SK-N-SH (cell line): ENCODE results near the gene MSL1. TPM values are rescaled to one million over a fixed set of nuclear protein-coding genes. Genes with fewer than 3 reads are reported as not detected.

ENCODE experiments used
- CTCF ChIA-PET: fragments of 300-600, 350-600 bp; formaldehyde crosslinking; extraction: SDS; loops from one replicate; lab custom pipeline; 2021; lab: Yijun Ruan, JAX
- POLR2A ChIA-PET: fragments of 350-600 bp; sonication (Branson Sonifier 250); formaldehyde crosslinking; extraction: SDS; loops from one replicate; lab custom pipeline; 2020; ENCODE audit warnings: antibody characterized with exemption, inconsistent platforms; lab: Yijun Ruan, JAX
- DNase-seq: peaks from one replicate; pipeline ENCODE4 v3.0.0; 2012
- H2AFZ ChIP-seq: fragments of 200-600 bp; sonication (generic); 2 replicates; pipeline ENCODE4 v1.8.1; 2016; ENCODE audit warnings: antibody characterized with exemption, mild to moderate bottlenecking, low read depth
- H3F3A ChIP-seq: fragments of 200-600 bp; sonication (generic); replicated peaks from 2 replicates; pipeline ENCODE3; 2016; ENCODE audit warnings: antibody characterized with exemption, mild to moderate bottlenecking; ENCODE audit not compliant: insufficient read depth
- H3K27ac ChIP-seq, 2 experiments: fragments of 200-500 bp in 1 of 2; fragments of 200-600 bp in 1 of 2; sonication (Bioruptor generic) in 1 of 2; sonication (generic), shearing (Covaris generic) in 1 of 2; 2 replicates each; pipeline versions ENCODE4 v1.5.1 to v1.6.1; 2014 to 2016; ENCODE audit warnings: low read depth in 2 of 2, inconsistent platforms in 1 of 2, low read length in 1 of 2, mild to moderate bottlenecking in 1 of 2, mixed read lengths in 1 of 2
- H3K27me3 ChIP-seq: fragments of 200-600 bp; sonication (generic), shearing (Covaris generic); 2 replicates; pipeline ENCODE4 v1.6.1; 2016; ENCODE audit warnings: mixed run types; ENCODE audit not compliant: insufficient read depth
- H3K36me3 ChIP-seq, 2 experiments: fragments of 200-500 bp in 1 of 2; fragments of 200-600 bp in 1 of 2; sonication (Bioruptor generic) in 1 of 2; sonication (generic) in 1 of 2; replicated peaks in 1 of 2; 2 replicates each; pipeline versions ENCODE3 to v1.5.1; 2014 to 2016; ENCODE audit warnings: low read length in 1 of 2, mild to moderate bottlenecking in 1 of 2; ENCODE audit not compliant: insufficient read depth in 2 of 2, control insufficient read depth in 1 of 2
- H3K4me1 ChIP-seq, 2 experiments: fragments of 200-500 bp in 1 of 2; fragments of 200-600 bp in 1 of 2; sonication (Bioruptor generic) in 1 of 2; sonication (generic), shearing (Covaris generic) in 1 of 2; 2 replicates each; pipeline versions ENCODE4 v1.5.1 to v1.6.1; 2014 to 2016; ENCODE audit warnings: low read depth in 1 of 2, low read length in 1 of 2, mixed run types in 1 of 2; ENCODE audit not compliant: insufficient read depth in 2 of 2, control insufficient read depth in 1 of 2
- H3K4me2 ChIP-seq: fragments of 200-600 bp; sonication (generic), shearing (Covaris generic); 2 replicates; pipeline ENCODE4 v1.6.1; 2017; ENCODE audit warnings: mixed run types
- H3K4me3 ChIP-seq, 2 experiments: fragments of 200-500 bp in 1 of 2; fragments of 200-600 bp in 1 of 2; sonication (Bioruptor generic) in 1 of 2; sonication (generic), shearing (Covaris generic) in 1 of 2; 2 replicates each; pipeline versions ENCODE4 v1.5.1 to v1.8.1; 2014 to 2016; ENCODE audit warnings: low read depth in 2 of 2, inconsistent platforms in 1 of 2, low read length in 1 of 2, mild to moderate bottlenecking in 1 of 2, mixed read lengths in 1 of 2, moderate library complexity in 1 of 2
- H3K79me2 ChIP-seq: fragments of 200-600 bp; sonication (generic); 2 replicates; pipeline ENCODE4 v1.8.1; 2017; ENCODE audit warnings: mild to moderate bottlenecking; ENCODE audit not compliant: insufficient read depth
- H3K9ac ChIP-seq: fragments of 200-600 bp; sonication (generic); 2 replicates; pipeline ENCODE4 v1.6.1; 2017; ENCODE audit warnings: mixed run types
- H3K9me2 ChIP-seq: fragments of 200-600 bp; sonication (generic); 2 replicates; pipeline ENCODE4 v1.6.1; 2017; ENCODE audit warnings: mixed run types
- H3K9me3 ChIP-seq: fragments of 200-600 bp; sonication (generic); 2 replicates; pipeline ENCODE4 v1.6.1; 2017; ENCODE audit warnings: mixed run types, mild to moderate bottlenecking, moderate library complexity
- H4K20me1 ChIP-seq: fragments of 200-600 bp; sonication (generic); 2 replicates; pipeline ENCODE4 v1.6.1; 2017; ENCODE audit warnings: mild to moderate bottlenecking, mixed run types; ENCODE audit not compliant: insufficient read depth
- CHD2 ChIP-seq: fragments of 150-350 bp; IDR thresholded peaks from 2 replicates; pipeline ENCODE4 v1.6.1; 2018; ENCODE audit warnings: low read length; ENCODE audit not compliant: partially characterized antibody
- EZH2phosphoT487 ChIP-seq: fragments of 200-600 bp; sonication (generic); IDR thresholded peaks from 2 replicates; pipeline ENCODE4 v1.6.1; 2017; ENCODE audit warnings: low read depth, mixed run types, mild to moderate bottlenecking, antibody characterized with exemption, moderate library complexity, borderline replicate concordance
- IRF3 ChIP-seq: fragments of 150-350 bp; IDR thresholded peaks from 2 replicates; pipeline ENCODE4 v1.6.1; 2016; ENCODE audit warnings: mild to moderate bottlenecking, low read depth, low read length
- POLR2AphosphoS5 ChIP-seq: IDR thresholded peaks from 2 replicates; pipeline ENCODE4 v1.6.1; 2012; ENCODE audit warnings: low read depth, low read length
- RAD21 ChIP-seq: IDR thresholded peaks from 2 replicates; pipeline ENCODE4 v1.6.1; 2012; ENCODE audit warnings: mild to moderate bottlenecking, low read length
- RXRA ChIP-seq: IDR thresholded peaks from 2 replicates; pipeline ENCODE4 v1.4.0; 2012; ENCODE audit warnings: low read depth, mild to moderate bottlenecking, borderline replicate concordance
- SIN3A ChIP-seq: IDR thresholded peaks from 2 replicates; pipeline ENCODE4 v1.6.1; 2012; ENCODE audit warnings: low read depth, mild to moderate bottlenecking, low read length, moderate library complexity, borderline replicate concordance
- TEAD4 ChIP-seq: IDR thresholded peaks from 2 replicates; pipeline ENCODE4 v1.4.0; 2012; ENCODE audit warnings: mild to moderate bottlenecking, borderline replicate concordance; ENCODE audit not compliant: insufficient read depth
- USF1 ChIP-seq: IDR thresholded peaks from 2 replicates; pipeline ENCODE4 v1.4.0; 2012; ENCODE audit warnings: low read depth, borderline replicate concordance
- YY1 ChIP-seq: IDR thresholded peaks from 2 replicates; pipeline ENCODE4 v1.4.0; 2012; ENCODE audit warnings: low read depth, mild to moderate bottlenecking
- WGBS: methylation state at CpG from one replicate; pipeline ENCODE4 v1.1.6; 2017; ENCODE audit warnings: low lambda C conversion rate; 5-methylcytosine and 5-hydroxymethylcytosine counted together
- polyA plus RNA-seq, 3 experiments: library from polyadenylated mRNA; depleted of rRNA; stranded (reverse); fragments of >200 nt; gene quantifications; 2 replicates each; pipeline ENCODE4 v1.2.3, GENCODE V29; 2012

The MSL1 gene
- polyA plus RNA-seq, 1 of the 3 experiments (the other 2 are of a cell fraction), result 30.2 TPM

DNA sequence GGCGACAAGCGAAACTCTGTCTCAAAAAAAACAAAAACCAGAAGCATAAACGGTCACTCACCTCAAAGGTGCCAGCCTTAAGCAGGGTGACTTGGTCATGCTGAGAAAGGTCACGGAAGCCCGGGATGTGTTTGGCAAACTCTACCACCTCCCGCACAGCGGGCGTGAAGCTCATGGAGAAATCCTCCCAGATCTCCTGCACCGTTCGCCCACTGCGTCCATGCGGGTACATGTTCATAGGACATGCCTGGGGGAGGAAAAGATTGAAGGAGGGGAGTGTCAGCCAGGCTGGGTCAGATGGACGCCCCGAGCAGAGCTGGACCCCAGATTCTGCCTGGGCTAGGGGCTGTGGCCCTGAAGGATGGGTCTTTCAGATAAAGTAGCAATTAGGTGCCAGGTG lies 26.9 kb upstream of the MSL1 start (continued):
- TF ChIP-seq USF1 (no peak), EZH2phosphoT487 (no peak), RAD21 (no peak), CHD2 (no peak), TEAD4 (no peak), RXRA (no peak), YY1 (no peak), SIN3A (no peak)

DNA sequence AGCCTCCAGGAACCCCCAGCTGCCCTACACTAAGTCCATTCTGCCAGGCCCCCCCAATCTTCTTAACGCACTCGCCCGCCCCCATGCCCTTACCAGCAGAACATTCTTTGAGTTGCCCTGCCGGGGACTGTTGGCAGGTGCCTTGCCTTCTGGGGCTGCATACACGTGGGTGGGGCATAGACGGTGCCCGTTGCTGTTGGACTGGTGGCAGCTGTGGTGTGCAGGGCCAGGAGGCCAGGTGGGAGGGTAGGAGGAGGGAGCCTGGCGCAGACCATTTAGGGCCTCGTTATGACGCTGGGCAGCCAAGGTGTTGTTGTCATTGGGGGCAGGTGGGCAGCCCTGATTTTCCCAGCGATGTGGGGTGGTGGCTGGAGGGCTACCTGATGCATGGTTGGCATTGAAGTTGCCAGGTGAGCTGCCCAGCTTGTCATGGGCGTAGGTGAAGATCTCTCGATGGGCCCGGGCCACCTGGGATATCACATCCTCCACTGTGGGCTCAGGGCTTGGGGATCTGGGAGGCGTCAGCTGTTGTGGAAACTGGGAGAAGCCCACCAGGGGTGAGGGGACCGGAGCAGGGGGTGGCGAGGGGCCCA lies 26.3 kb upstream of the MSL1 start:
- POLR2A ChIA-PET, result no interaction called here
- H3F3A ChIP-seq, result peaks cover 11% of the 10 kb centered on the region

More for the DNA sequence above, 26.3 kb upstream of the MSL1 start:
- CTCF ChIA-PET, result interaction anchor here (0.8 to 12.5 kb wide), 8 partner anchors 9 to 82 kb away, joined by 3 to 98 read pairs (median 4); partner anchors contain the start of gene THRA
- no peak overlapping the region for H3K27ac ChIP-seq
- H3K4me2 ChIP-seq, result no peak overlapping the region
- H4K20me1 ChIP-seq, result 0 out of 2 replicates have a peak, but pooled peaks cover 5% of the 10 kb centered on the region
- 93% methylated on average over 11 of the region's 17 CpGs for WGBS
- peaks cover 7 to 21% of the 10 kb centered on the region in 2 experiments; a peak in 1 of 4 replicates for H3K4me1 ChIP-seq
- no peak overlapping the region for H3K4me3 ChIP-seq
- no peak for TF ChIP-seq IRF3
- peak; percentile 10; the same call in 1 of the 2 replicates for TF ChIP-seq POLR2AphosphoS5
- DNase-seq, result no peak
- H3K79me2 ChIP-seq, result peaks cover 31% of the 10 kb centered on the region
- H3K36me3 ChIP-seq, result peaks cover 32 to 36% of the 10 kb centered on the region in 2 experiments
- H3K9me3 ChIP-seq, result no peaks in the 10 kb centered on the region
- no peaks in the 10 kb centered on the region for H3K9me2 ChIP-seq
- no peak overlapping the region for H3K9ac ChIP-seq
- H2AFZ ChIP-seq, result no peak overlapping the region
- H3K27me3 ChIP-seq, result no peaks in the 10 kb centered on the region
